ENCODE data around the gene SGCB.

- no peak for TF ChIP-seq CTCF (IDR thresholded peaks at IDR 0.05)
- TF ChIP-seq POLR2A (IDR thresholded peaks at IDR 0.05), result no peak
Observed at GRCh38 chr4:52010986-52011385, 27.1 kb downstream of the SGCB start.
